Activated CD8-positive, alpha-beta memory T cell treated with anti-CD3 and anti-CD28 coated beads, Interleukin-2, amount 50 U/mL, for 48 hours (primary cell): ENCODE data around the gene RHBDF2.

Experiments
- DNase-seq: peaks from one replicate; pipeline ENCODE4 v3.0.0-alpha.2; 2020

The RHBDF2 gene

DNA sequence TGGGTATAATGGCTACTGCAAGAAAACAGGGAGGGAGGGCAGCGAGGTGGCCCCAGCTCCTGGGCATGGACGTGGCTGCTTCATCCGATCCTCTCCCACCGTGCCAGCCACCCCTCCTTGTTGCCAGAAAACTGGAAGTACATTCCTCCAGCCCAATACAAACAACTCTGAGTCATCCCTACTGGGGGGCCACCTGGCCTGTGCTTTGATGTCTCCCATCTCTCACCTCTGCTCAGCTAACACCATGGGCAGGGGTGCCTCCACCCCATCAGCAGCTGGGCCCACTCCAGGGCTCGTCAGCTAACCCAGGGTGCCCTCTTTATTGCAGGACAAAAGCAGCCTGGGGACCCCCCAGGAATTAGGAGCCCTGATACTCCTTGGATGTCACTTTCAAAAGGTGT lies 2.0 kb downstream of the RHBDF2 start:
- no peak for DNase-seq

GRCh38 chr17:76498876-76499251 lies 2.4 kb downstream of the RHBDF2 start:
- DNase-seq, result no peak

- no peak for DNase-seq
Measured at GRCh38 chr17:76497979-76498875, 3.0 kb downstream of the RHBDF2 start.

DNA sequence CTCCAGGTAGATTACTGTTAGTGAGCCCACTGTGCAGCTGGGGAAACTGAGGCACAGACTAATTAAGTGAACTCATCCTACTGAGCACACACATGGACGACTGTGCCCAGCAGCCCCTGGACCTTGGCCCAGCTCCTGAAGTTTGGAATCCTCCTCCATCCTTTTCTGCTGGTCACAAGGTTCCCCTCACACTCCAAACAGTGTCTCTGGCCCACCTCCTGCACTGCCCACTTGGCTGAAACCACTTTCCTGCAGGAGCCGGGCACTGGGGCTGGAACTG lies 3.6 kb downstream of the RHBDF2 start:
- no peak for DNase-seq

GRCh38 chr17:76496464-76496863 lies 4.8 kb downstream of the RHBDF2 start:
- DNase-seq, result no peak

DNA sequence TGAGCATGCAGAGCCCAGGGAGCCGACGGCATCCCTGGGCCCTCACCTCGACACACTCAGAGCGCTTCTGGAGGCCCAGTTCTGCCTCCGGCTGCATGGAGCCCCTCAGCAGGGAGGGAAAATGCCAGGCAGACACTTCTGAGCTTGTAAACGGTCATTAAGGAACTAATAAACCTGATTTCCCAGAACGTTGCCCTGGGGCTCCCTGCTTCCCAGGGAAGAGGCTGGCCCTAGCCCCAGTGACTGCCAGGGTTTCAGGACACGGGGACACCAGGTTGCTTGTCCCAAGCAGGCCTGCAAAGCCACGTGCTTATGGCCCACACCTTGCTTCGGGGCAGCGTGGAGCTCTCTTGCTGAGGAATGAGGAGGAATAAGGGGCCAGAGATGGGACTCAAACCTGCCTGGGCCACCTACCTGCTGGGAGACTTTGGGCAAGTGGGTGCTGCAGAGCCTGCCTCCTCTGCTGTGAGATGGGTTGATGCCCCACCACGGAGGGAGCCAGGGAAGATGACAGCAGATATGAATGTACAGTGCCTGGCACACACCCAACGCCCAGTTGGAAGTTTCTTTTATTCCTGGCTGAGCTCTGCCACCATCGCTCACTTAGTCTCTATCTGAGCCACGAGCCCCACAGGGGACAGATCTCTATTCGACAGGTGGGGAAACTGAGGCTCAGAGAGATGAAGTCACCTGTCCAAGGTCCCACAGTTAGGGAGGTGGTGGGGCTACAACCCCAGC lies 5.4 kb downstream of the RHBDF2 start:
- DNase-seq, result no peak

GRCh38 chr17:76493505-76494167 lies 7.6 kb downstream of the RHBDF2 start:
- DNase-seq, result no peak

DNA sequence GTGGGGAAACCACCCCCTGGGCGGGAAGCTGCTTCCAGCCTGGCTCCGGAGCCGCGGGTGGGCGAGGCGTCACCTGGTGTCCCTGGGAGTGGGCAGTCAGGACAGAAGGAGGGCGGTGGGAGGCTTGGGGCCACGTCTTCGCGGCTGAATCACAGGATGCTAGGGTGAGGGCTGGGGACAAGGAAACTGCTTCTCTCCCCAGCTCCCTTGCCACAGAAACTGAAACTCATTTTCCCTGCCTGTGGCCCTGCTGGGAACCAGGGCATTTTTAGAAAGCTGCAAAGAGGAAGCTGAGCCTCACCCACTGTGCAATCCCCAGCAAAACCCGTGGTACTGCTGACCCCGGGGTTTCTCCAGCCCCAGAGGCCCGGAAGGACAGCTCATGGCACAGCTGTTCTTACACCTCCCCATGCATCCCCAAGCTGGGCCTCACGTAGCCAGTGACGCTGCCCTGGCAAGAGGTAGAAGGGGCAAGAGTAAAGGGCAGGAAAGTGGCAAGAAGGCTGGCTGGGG lies 8.2 kb downstream of the RHBDF2 start:
- peak; percentile 73 for DNase-seq

DNA sequence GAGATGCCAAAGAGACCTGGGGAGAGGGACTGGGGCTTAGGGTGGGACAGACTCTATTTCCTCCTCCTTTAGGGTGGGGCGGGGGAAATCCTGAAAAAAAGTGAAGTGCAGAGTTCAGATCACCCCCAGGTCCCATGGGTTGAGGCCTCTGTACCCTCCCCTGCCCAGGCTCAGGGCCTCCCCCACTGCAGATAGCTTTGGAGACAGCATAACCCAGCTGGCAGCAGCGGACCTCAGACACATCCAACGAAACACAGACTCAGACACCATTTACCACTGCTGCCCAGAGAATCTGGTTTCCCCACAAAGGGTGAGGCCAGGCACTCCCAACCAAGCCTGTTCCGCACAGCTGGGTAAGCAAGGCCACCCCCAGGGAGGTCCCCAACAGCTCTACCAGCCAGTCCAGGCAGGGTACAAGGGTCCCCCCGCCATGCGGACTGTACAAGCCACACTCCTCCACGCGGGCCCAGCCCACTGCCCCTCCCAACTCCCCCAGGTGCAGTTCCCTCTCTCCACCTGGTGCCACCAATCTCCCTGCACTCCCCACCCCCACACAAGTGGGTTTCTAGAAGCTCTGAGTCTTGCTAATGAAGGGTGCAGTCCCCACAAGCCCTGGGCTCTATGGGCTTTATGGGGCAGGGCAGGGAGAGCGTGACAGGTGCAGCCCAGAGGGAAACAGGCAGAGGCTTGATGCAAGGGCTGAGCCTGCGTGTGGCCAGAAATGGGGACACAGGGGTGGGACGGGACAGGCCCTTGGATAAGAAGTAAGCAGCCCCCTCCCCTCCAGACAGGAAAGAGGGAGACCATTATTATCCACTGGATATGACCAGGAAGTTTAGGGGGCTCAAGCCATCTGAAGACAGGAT lies 8.9 kb downstream of the RHBDF2 start:
- peak; percentile 65 for DNase-seq

DNA sequence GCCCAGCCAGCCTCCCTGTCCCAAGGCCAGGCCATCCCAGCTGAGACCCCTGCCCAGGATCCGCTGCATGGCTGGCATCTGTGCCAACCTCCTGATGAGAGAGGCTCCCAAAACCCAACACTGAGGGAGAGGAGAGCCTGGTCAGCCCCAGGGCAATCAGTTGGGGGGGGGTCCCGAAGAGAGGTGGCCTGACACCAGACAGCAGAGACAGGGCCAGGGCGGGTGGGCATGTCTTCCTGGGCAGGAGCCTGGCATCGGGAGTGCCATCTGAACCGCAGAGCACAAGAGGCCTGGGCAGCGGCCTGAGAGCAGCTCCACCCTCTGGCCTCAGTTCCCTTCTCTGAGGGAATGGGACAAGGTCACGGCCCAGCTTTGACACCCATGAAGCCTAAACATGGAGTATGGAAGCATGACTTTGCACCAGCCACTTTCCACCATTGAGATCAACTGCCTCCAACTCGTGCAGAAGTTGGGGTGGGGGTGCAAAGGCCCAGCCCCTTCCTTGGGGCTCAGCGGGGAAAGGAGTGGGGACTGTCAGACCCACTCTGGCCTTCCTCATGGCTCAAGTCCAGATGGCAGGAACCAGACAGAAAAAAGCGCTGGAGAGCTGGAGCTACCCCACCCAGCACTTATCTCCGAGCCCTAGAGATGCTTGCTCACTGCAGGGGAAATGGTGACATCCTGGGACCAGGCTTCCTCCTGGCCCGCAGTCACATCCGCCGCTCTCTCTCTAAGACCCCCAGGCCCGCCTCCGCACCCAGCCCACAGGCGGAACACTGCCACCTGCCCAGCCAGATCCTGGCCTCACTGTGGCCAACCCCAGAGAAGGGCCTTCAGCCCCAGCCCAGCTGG lies 9.7 kb downstream of the RHBDF2 start:
- DNase-seq, result no peak

GRCh38 chr17:76490112-76490710 lies 11.0 kb downstream of the RHBDF2 start:
- DNase-seq, result no peak

DNA sequence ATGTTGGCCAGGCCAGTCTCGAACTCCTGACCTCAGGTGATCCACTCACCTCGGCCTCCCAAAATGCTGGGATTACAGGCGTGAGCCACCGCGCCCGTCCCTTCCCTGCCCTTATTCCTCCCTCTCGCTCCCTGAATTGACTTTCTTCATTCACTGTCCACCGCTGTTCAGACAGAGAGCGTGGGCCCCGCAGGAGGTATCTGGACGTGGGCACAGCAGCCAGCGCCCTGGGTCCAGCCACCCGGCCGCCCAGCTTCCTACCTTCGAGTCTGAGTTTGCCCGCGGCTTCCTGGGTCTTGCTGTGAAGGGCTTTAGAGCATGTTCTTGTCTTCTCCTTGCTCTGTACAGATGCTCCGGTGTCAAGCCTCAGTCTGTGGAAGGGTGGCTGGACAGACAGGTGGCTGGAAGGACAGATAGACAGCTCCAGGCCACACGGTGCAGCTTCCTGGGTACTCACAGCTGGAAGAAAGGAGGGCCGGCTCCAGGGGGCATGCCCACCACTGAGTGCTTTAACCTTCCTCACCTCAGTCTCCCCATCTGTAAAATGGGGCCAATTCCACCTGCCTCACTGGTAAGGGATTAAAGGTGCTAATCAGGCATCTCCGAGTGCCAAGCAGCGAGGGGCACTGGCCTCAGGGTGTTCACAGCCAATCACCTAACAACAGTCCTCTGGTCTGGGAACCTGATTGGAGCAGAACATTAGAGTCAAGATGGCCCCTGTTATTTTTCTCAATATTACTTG lies 13.6 kb downstream of the RHBDF2 start:
- no peak for DNase-seq

DNA sequence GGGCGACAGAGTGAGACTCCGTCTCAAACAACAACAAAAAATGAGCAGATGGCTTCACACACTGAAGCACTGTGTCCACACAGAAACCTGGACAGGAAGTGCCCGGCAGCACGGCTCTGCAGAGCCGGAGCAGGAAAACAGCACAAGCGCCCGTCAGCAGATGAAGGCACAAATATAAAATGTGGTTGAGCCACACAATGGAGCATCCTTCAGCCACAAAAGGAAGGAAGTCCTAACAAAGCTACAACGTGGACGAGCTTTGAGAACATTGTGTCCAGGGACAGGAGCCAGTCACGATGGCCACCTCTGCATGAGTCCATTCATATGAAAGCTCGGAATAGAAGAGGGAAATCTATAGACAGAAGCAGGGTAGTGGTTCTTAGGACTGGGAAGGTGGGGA lies 15.7 kb downstream of the RHBDF2 start:
- no peak for DNase-seq

- no peak for DNase-seq
Measured at GRCh38 chr17:76484228-76484725, 16.9 kb downstream of the RHBDF2 start.

DNA sequence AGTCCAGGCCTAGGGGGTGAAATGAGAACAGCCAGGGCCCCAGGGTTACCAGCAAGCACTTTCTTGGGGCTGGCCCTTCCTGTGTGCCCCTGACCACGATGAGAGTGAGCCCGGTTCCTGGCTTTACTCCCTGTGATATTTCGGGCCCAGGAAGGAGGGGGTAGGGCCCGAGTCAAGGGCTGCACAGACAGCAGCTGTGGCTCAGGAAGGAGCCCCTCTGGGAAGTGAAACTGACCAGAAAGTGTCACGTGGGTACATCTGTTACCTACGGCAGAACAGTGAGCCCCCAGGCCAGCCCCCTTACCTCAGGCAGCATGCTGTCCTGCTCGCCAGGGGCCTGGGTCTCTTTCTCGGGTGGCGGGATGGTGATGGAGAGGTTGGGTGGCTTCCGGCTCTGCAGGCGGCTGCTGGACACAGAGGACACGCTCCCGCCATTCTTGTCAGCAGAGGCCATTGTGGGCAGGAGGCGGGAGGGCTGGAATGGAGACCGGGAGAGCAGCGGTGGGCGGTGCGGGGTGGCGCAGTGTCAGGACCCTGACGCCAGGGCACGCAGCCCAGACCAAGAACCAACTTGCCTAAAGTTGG lies 20.1 kb downstream of the RHBDF2 start:
- DNase-seq, result no peak

GRCh38 chr17:76480632-76481031 lies 20.6 kb downstream of the RHBDF2 start:
- DNase-seq, result no peak

GRCh38 chr17:76479515-76480060 lies 21.6 kb downstream of the RHBDF2 start:
- no peak for DNase-seq

DNA sequence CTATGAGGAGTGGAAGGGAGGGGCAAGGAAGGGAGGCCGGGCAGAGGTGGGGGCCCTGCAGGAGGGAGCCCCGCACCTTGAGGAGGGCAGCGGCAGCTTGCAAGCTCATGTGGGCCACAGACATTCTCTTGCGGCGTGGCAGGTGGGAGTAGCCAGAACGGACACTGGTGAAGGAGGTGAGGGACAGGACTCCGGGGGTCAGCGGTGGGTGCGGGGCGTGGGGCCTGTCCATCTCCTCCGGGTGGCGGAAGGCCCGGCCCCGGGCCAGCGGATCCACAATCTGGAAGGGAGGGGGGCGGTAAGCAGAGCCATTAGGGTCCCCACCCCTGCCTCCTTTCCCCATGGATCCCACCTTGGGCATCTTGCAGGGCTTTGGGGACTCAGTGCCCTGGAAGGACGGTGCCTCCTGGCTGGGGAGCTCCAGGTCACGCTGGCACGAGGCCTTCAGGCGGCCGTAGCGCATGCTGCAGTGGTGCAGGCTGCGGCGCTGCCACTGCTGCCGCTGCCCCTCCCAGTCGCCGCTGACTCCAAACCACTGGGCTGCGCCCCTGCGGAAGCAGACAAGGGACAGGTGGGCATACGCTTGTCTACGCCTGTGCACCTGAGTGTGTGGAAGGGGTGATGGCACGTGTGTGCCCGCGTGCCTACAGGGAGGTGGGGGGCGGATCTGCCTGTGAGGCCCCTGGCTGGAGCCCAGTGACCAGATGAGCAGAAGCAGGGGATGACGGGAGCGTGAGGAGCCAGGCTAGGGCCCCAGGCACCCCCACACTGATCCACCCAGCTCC lies 22.3 kb downstream of the RHBDF2 start:
- DNase-seq, result no peak

DNA sequence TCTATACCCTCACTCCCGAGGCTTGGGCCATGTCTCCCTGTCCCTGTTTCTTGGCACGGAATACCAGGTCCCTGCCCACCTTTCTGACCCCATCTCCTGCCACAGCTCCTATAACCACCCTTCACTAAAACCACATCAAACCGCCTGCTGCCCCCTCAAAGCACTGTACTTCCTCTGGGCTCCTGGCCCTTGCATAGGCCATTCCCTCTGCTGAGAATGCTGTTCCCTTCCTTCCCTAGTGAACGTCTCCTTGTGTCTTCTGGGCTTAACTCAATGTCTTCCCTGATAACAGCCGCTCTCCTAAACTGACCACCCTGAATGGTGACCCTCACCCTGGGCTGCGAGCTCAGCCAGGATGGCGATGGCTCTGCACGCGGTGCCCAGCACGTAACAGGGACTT lies 23.1 kb downstream of the RHBDF2 start:
- no peak for DNase-seq
